CD14-positive monocyte (primary cell): ENCODE results near the gene DRC1. TPM values are rescaled to one million over a fixed set of nuclear protein-coding genes. Genes with fewer than 3 reads are reported as not detected.

Source experiments
- DNase-seq, 3 donors: peaks; one replicate each; pipeline ENCODE4 v3.0.0-alpha.2; 2011 to 2022
- H2AFZ ChIP-seq: 2 replicates; pipeline ENCODE4 v1.6.0; 2012; ENCODE audit warnings: mild to moderate bottlenecking, low read depth, low read length, inconsistent platforms; ENCODE audit not compliant: insufficient read depth, poor library complexity, severe bottlenecking
- H3K27ac ChIP-seq, 2 donors: 1 replicate in 1 of 2; 2 replicates in 1 of 2; pipeline ENCODE4 v1.5.1; 2012 to 2013; ENCODE audit warnings: low read length in 2 of 2, control low read depth in 1 of 2, inconsistent platforms in 1 of 2, low read depth in 1 of 2, mild to moderate bottlenecking in 1 of 2
- H3K27me3 ChIP-seq, 2 donors: one replicate each; pipeline versions ENCODE4 v1.6.0 to v1.6.1; 2011 to 2013; ENCODE audit warnings: low read length in 2 of 2; ENCODE audit not compliant: control insufficient read depth in 2 of 2, insufficient read depth in 2 of 2
- H3K36me3 ChIP-seq, 2 donors: replicated peaks in 1 of 2; 1 replicate in 1 of 2; 2 replicates in 1 of 2; pipeline versions ENCODE4 v1.5.1 to v1.6.1; 2012 to 2013; ENCODE audit warnings: low read length in 2 of 2, control low read depth in 1 of 2, inconsistent platforms in 1 of 2, mild to moderate bottlenecking in 1 of 2; ENCODE audit not compliant: insufficient read depth in 2 of 2, control insufficient read depth in 1 of 2
- H3K4me1 ChIP-seq, 2 donors: 1 replicate in 1 of 2; 2 replicates in 1 of 2; pipeline versions ENCODE4 v1.5.1 to v1.6.1; 2012 to 2013; ENCODE audit warnings: low read length in 2 of 2, control low read depth in 1 of 2, inconsistent platforms in 1 of 2, mild to moderate bottlenecking in 1 of 2, moderate library complexity in 1 of 2; ENCODE audit not compliant: insufficient read depth in 2 of 2, control insufficient read depth in 1 of 2
- H3K4me2 ChIP-seq: replicated peaks from 2 replicates; pipeline ENCODE3; 2012; ENCODE audit warnings: low read length, moderate library complexity, mild to moderate bottlenecking; ENCODE audit not compliant: poor library complexity, severe bottlenecking; ENCODE audit errors: extremely low read depth
- H3K4me3 ChIP-seq, 3 experiments: fragments of 200-600 bp in 1 of 3; sonication (generic) in 1 of 3; replicated peaks in 1 of 3; 1 replicate in 2 of 3; 2 replicates in 1 of 3; pipeline ENCODE4 v1.5.1; 2011 to 2013; ENCODE audit warnings: low read length in 3 of 3, mild to moderate bottlenecking in 3 of 3, control low read depth in 2 of 3, low read depth in 2 of 3, inconsistent platforms in 1 of 3, moderate library complexity in 1 of 3
- H3K79me2 ChIP-seq: 2 replicates; pipeline ENCODE4 v1.6.0; 2012; ENCODE audit warnings: mild to moderate bottlenecking, control low read depth, inconsistent platforms, low read length, moderate library complexity; ENCODE audit not compliant: insufficient read depth
- H3K9ac ChIP-seq: 2 replicates; pipeline ENCODE4 v1.6.0; 2017; ENCODE audit warnings: low read length, mild to moderate bottlenecking; ENCODE audit not compliant: insufficient read depth, poor library complexity, severe bottlenecking
- H3K9me3 ChIP-seq, 2 donors: replicated peaks in 1 of 2; 1 replicate in 1 of 2; 2 replicates in 1 of 2; pipeline versions ENCODE4 v1.5.1 to v1.6.1; 2012 to 2013; ENCODE audit warnings: low read length in 2 of 2, control low read depth in 1 of 2; ENCODE audit not compliant: control insufficient read depth in 1 of 2, insufficient read depth in 1 of 2
- H4K20me1 ChIP-seq: 2 replicates; pipeline ENCODE4 v1.6.0; 2012; ENCODE audit warnings: mild to moderate bottlenecking, low read length, control low read depth, moderate library complexity; ENCODE audit not compliant: insufficient read depth
- H3K27ac Mint-ChIP-seq, 7 donors: one replicate each; pipeline ENCODE4 v1.8.0; 2020; ENCODE audit warnings: mild to moderate bottlenecking in 7 of 7, mixed read lengths in 7 of 7, moderate library complexity in 6 of 7, inconsistent platforms in 2 of 7
- H3K27me3 Mint-ChIP-seq, 3 donors: one replicate each; pipeline ENCODE4 v1.8.0; 2021 to 2022; ENCODE audit warnings: low read depth in 3 of 3, mild to moderate bottlenecking in 3 of 3, mixed read lengths in 3 of 3, moderate library complexity in 3 of 3, inconsistent platforms in 1 of 3
- H3K36me3 Mint-ChIP-seq, 2 donors: one replicate each; pipeline ENCODE4 v1.8.0; 2020; ENCODE audit warnings: mixed read lengths in 2 of 2, inconsistent platforms in 1 of 2, mild to moderate bottlenecking in 1 of 2
- H3K4me1 Mint-ChIP-seq: one replicate; pipeline ENCODE4 v1.8.0; 2020; ENCODE audit warnings: mild to moderate bottlenecking, mixed read lengths
- H3K4me3 Mint-ChIP-seq, 2 donors: one replicate each; pipeline ENCODE4 v1.8.0; 2020; ENCODE audit warnings: mild to moderate bottlenecking in 2 of 2, mixed read lengths in 2 of 2, moderate library complexity in 1 of 2
- H3K9me3 Mint-ChIP-seq, 7 donors: one replicate each; pipeline ENCODE4 v1.8.0; 2020 to 2022; ENCODE audit warnings: mixed read lengths in 7 of 7, mild to moderate bottlenecking in 6 of 7, moderate library complexity in 6 of 7, inconsistent platforms in 2 of 7
- CTCF ChIP-seq: fragments of 200-600 bp; IDR thresholded peaks from one replicate; pipeline ENCODE4 v1.8.0; 2022; ENCODE audit warnings: antibody characterized with exemption, mild to moderate bottlenecking
- WGBS: methylation state at CpG from one replicate; pipeline ENCODE4 v1.1.5; 2013; ENCODE audit warnings: missing lambda C conversion rate; ENCODE audit not compliant: insufficient coverage; 5-methylcytosine and 5-hydroxymethylcytosine counted together
- intact Hi-C, 2 donors: fragments of 100-400 bp; cut with micrococcal nuclease; formaldehyde crosslinking; loops; one replicate each; pipeline versions ENCODE4 v1.15.0 to v1.15.1; 2023
- polyA plus RNA-seq, 3 donors: library from polyadenylated mRNA; depleted of rRNA in 1 of 3; unstranded in 2 of 3; stranded (reverse) in 1 of 3; fragments of 300-500 nt in 2 of 3; fragments of >200 nt in 1 of 3; fragmentation: Illumina TruSeq in 2 of 3; gene quantifications; 1 replicate in 2 of 3; 2 replicates in 1 of 3; pipeline ENCODE4 v1.2.3, GENCODE V29; 2012 to 2021

The DRC1 gene
- polyA plus RNA-seq, 3 donors = not detected

- H3K36me3 Mint-ChIP-seq = no peaks in the 10 kb centered on the region
- no peak overlapping the region for H3K27ac Mint-ChIP-seq
These were observed 22.0 kb downstream of the DRC1 start for GRCh38 chr2:26423750-26424149.

DNA sequence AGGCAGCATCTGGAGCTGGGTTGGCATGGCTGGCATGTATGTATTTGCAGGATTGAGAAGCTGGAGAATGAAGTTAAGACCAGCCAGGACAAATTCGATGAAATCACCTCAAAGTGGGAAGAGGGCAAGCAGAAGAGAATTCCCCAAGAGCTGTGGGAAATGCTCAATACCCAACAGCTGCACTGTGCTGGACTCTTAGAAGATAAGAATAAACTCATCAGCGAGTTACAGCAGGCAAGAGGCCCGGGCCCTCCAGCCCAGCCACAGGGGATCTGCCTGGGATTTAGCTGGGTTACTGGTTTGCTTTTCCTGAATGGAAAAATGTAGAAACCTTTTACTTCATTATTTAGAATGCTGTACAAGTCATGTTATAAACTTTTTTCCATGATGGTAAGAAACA is 22.5 kb downstream of the DRC1 start:
- no peak overlapping the region for H3K4me2 ChIP-seq
- 80% methylated on average over 1 of the region's 3 CpGs for WGBS
- no peaks in the 10 kb centered on the region for H3K36me3 Mint-ChIP-seq
- H3K27ac Mint-ChIP-seq = no peak overlapping the region
- no peaks in the 10 kb centered on the region for H3K4me1 ChIP-seq
- intact Hi-C loops = no loop called here
- no peaks in the 10 kb centered on the region for H3K27me3 ChIP-seq
- H3K4me3 ChIP-seq = no peak overlapping the region
- no peaks in the 10 kb centered on the region for H3K4me1 Mint-ChIP-seq
- no peaks in the 10 kb centered on the region for H3K36me3 ChIP-seq
- TF ChIP-seq CTCF = no peak
- H4K20me1 ChIP-seq = no peaks in the 10 kb centered on the region
- no peaks in the 10 kb centered on the region for H3K9me3 Mint-ChIP-seq
- no peak for DNase-seq
- H3K79me2 ChIP-seq = no peaks in the 10 kb centered on the region
- H3K27ac ChIP-seq = no peak overlapping the region
- no peaks in the 10 kb centered on the region for H3K9me3 ChIP-seq
- H3K27me3 Mint-ChIP-seq = peaks cover 3 to 5% (median 5%) of the 10 kb centered on the region in 3 donors
- H3K9ac ChIP-seq = no peak overlapping the region
- no peak overlapping the region for H3K4me3 Mint-ChIP-seq
- no peak overlapping the region for H2AFZ ChIP-seq

More at GRCh38 chr2:26423750-26424149, 22.0 kb downstream of the DRC1 start:
- H3K4me3 Mint-ChIP-seq = no peak overlapping the region
- Histone ChIP-seq H4K20me1 (no peaks in the 10 kb centered on the region), H3K9ac (no peak overlapping the region), H3K27ac (no peak overlapping the region), H3K36me3 (no peaks in the 10 kb centered on the region), H3K4me2 (no peak overlapping the region), H3K4me3 (no peak overlapping the region), H2AFZ (no peak overlapping the region), H3K4me1 (no peaks in the 10 kb centered on the region), H3K79me2 (no peaks in the 10 kb centered on the region), H3K27me3 (no peaks in the 10 kb centered on the region), H3K9me3 (no peaks in the 10 kb centered on the region)
- intact Hi-C loops = no loop called here
- H3K9me3 Mint-ChIP-seq = no peaks in the 10 kb centered on the region
- WGBS = 95% methylated on average over 9 of the region's 9 CpGs
- peaks cover 3 to 5% (median 5%) of the 10 kb centered on the region in 3 donors for H3K27me3 Mint-ChIP-seq
- no peak for TF ChIP-seq CTCF
- no peak for DNase-seq
- H3K4me1 Mint-ChIP-seq = no peaks in the 10 kb centered on the region
